HG03175 (cell line): ENCODE measurements around the gene SPI1.

ENCODE experiments used
- ATAC-seq: cut with Tn5 transposase; IDR thresholded peaks from one replicate; pipeline ENCODE4 v1.9.1; 2021; ENCODE audit warnings: mild to moderate bottlenecking, moderate library complexity; ENCODE audit not compliant: unreplicated experiment

Gene SPI1

GRCh38 chr11:47359586-47359985 lies 18.8 kb downstream of the SPI1 start:
- ATAC-seq: no peak

GRCh38 chr11:47359162-47359561 lies 19.2 kb downstream of the SPI1 start:
- no peak for ATAC-seq

- ATAC-seq: no peak
These were observed 19.7 kb downstream of the SPI1 start for GRCh38 chr11:47358731-47359051.

GRCh38 chr11:47357985-47358730 lies 20.2 kb downstream of the SPI1 start:
- ATAC-seq: no peak

- no peak for ATAC-seq
These were observed 21.4 kb downstream of the SPI1 start for GRCh38 chr11:47356998-47357329.

- no peak for ATAC-seq
These were observed 22.0 kb downstream of the SPI1 start for GRCh38 chr11:47356129-47356997.

GRCh38 chr11:47355283-47356128 lies 22.8 kb downstream of the SPI1 start:
- no peak for ATAC-seq

- ATAC-seq: no peak
These were observed 23.4 kb downstream of the SPI1 start for GRCh38 chr11:47354913-47355282.

GRCh38 chr11:47353978-47354774 lies 24.2 kb downstream of the SPI1 start:
- ATAC-seq: no peak

GRCh38 chr11:47352556-47352955 lies 25.8 kb downstream of the SPI1 start, which contains the start of gene MYBPC3:
MYBPC3 (minus strand) TSS chr11:47352702; CDS start chr11:47352647, 55 bp downstream.
- ATAC-seq: no peak

GRCh38 chr11:47351156-47352126 lies 26.9 kb downstream of the SPI1 start:
- no peak for ATAC-seq

GRCh38 chr11:47350315-47350714 lies 28.0 kb downstream of the SPI1 start:
- ATAC-seq: no peak

- ATAC-seq: no peak
These were observed 28.7 kb downstream of the SPI1 start for GRCh38 chr11:47349521-47350095.

GRCh38 chr11:47348859-47349258 lies 29.5 kb downstream of the SPI1 start:
- ATAC-seq: no peak

GRCh38 chr11:47348131-47348802 lies 30.1 kb downstream of the SPI1 start:
- ATAC-seq: no peak

- ATAC-seq: no peak
These were observed 31.2 kb downstream of the SPI1 start for GRCh38 chr11:47347137-47347536.

GRCh38 chr11:47345890-47346563 lies 32.3 kb downstream of the SPI1 start:
- ATAC-seq: no peak

- no peak for ATAC-seq
These were observed 35.5 kb downstream of the SPI1 start for GRCh38 chr11:47342854-47343253.
